ENCODE measurements around the gene NUP188.
"Not testable (repeated sequence)": the region's sequence is repeated elsewhere in the genome, so short reads cannot be mapped to it uniquely, and the experiment has no call there.

NUP188 gene

DNA sequence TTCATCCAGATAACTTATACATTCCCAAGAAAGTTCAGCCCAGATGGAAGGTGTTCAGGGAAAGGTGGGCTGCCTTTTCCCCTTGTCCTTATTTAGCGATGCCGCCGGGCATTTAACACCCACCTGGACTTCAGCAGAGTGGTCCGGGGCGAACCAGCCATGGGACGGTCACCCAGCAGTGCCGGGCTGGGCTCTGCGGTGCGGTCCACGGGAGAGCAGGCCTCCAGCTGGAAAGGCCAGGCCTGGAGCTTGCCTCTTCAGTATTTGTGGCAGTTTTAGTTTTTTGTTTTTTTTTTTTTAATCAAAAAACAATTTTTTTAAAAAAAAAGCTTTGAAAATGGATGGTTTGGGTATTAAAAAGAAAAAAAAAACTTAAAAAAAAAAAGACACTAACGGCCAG, 30.8 kb upstream of the NUP188 start:
- DNase-seq (ENCODE audit: low spot score), result no peak

DNA sequence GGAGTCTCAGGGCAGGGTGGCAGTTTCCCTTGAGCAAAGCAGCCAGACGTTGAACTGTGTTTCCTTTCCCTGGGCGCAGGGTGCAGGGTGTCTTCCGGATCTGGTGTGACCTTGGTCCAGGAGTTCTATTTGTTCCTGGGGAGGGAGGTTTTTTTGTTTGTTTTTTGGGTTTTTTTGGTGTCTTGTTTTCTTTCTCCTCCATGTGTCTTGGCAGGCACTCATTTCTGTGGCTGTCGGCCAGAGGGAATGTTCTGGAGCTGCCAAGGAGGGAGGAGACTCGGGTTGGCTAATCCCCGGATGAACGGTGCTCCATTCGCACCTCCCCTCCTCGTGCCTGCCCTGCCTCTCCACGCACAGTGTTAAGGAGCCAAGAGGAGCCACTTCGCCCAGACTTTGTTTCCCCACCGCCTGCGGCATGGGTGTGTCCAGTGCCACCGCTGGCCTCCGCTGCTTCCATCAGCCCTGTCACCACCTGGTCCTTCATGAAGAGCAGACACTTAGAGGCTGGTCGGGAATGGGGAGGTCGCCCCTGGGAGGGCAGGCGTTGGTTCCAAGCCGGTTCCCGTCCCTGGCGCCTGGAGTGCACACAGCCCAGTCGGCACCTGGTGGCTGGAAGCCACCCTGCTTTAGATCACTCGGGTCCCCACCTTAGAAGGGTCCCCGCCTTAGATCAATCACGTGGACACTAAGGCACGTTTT, 30.2 kb upstream of the NUP188 start:
- no peak for DNase-seq (ENCODE audit: low spot score)

DNA sequence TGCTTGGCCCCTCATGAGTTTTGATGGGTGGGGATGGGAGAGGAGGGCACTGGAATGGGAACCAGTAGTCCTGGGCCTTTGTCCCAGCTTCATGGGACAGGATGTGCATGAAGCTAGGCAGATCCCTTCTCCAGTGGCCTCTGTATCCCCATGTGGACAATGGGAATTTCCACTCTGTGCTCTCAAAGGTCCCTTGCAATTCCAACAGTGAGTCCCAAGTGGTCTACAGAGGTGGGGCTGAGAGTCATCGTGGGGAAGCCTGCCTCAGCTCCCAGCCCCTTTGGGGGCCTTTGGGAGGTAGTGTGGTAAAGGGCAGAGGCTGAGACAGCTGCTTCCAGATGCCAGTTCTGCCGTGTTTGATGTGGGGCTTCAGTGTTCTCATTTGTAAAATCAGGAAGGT, 28.6 kb upstream of the NUP188 start:
- no peak for DNase-seq (ENCODE audit: low spot score)

DNA sequence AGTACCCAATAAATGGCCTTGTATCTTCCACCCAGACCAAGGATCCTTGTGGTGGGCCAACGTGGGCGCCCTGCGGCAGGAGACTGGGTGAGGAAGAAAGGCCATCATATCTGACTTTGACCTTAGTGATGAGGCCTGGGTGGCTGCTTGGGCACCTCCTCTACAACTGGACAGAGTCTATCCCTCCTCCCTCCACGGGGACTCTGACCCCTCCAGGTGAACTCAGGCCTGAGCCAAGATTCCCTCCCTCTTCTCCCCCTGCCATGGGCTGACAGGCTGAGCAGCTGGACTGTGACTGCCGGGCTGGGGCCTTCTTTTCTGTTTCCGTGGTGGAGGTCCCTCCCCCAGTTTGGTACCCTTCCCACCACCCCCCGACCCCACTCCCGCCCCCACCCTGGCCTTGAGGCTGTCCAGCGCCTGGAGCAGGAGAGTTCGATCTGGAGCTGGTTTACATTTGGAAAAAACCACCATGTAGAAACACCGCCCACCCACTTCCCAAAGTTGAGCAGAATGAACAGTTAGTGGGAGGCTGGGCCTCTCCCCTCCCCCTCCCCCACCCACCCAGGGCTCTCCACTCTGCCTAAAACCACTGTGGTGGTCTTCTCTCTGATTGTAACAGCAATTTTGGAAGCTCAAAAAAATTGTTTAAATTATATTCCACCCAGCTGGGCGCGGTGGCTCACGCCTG, 28.0 kb upstream of the NUP188 start:
- no peak for DNase-seq (ENCODE audit: low spot score)

DNA sequence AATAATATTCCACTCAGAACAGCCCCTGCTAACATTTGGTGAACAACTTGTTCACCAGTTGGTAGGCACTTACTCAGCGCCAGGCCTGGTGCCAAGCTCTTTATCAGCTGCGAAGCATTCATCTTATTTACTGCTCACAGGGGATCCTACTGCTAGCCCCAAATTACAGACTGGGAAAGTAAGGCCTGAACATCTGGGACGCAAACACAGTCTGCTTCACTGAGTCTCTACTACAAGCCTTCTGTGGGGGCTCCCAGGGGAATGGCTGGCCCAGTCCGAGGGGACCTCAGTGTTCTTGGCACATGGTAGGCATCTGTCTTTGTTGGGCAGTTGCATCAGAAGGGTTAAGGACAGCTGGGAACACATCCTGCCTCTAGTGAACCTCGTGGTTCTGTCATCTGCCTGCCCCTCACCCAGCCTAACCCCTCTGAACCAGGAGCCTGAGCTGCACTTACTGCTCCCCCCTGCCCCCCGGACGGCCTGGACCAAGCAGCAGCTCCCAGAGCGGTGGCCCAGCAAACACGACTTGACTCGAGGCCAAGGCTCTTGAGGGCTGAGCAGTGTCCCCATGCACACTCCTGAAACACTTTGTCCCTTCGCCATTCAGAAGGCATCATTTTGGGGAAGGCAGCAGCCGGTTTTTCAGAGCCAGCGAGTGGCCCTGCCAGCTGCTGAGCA, 27.0 kb upstream of the NUP188 start, which contains the start of gene PHYHD1:
Gene PHYHD1, plus strand, starts transcription at position 602 of the 678 bp plus-strand sequence. CDS start 1,342 bp downstream, outside the sequence.
- no peak for DNase-seq (ENCODE audit: low spot score)

DNA sequence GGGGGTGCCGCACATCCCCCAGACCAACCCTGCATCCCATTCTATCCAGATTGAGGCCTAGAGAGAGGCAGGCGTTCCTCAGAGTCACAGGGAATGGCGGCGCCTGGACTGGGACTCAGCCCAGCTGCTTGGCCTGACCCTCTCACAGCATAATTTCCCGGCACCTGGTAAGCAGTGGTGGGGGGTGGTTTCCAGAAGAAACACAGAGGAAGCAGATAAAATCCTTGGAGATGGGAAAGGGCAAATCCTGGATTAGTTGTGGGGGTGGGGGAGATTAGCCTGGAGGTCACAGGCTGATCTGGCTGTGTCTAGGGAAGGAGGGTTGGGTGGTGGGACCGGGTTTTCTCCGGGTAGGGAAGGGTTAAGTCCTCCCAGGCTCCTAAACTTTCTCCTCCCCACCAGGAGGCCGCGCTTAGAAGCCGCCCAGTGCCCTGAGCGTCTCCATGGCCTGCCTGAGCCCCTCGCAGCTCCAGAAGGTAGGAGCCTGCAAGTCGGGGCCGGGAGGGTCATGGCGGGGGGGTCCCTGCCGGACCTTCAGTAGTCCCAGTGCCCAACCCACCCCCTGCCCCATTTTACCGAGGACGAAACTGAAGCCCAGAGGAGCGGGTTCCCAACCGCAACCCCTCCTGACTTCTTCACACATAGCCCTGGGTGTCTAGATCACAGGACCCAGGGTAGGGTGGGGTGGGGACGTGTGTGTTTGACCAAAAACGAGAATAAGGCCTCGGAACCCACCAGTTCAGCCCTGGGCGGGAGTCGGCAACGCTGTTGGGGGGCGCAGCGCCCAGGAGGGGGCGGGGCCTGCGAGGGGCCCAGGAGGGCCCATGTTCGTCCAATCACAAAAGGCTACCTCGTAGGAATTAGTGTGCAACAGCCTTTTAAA, 25.4 kb upstream of the NUP188 start:
- DNase-seq (ENCODE audit: low spot score), result peak; percentile 84

DNA sequence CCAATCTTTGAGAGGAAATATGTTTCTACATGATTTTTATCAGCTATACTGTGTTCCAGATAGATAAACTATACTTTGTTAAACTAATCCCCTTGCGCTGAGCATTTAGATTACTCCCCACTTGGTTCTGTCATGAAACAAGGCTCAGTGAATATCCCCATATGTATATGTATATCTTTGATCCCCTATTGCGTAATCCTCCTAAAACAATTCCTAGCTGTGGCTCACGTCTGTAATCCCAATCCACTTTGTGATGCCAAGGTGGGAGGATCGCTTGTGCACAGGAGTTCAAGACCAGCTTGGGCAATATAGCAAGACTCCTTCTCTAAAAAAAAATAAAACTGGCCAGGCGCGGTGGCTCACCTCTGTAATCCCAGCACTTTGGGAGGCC, 24.0 kb upstream of the NUP188 start:
- DNase-seq (ENCODE audit: low spot score), result no peak

DNA sequence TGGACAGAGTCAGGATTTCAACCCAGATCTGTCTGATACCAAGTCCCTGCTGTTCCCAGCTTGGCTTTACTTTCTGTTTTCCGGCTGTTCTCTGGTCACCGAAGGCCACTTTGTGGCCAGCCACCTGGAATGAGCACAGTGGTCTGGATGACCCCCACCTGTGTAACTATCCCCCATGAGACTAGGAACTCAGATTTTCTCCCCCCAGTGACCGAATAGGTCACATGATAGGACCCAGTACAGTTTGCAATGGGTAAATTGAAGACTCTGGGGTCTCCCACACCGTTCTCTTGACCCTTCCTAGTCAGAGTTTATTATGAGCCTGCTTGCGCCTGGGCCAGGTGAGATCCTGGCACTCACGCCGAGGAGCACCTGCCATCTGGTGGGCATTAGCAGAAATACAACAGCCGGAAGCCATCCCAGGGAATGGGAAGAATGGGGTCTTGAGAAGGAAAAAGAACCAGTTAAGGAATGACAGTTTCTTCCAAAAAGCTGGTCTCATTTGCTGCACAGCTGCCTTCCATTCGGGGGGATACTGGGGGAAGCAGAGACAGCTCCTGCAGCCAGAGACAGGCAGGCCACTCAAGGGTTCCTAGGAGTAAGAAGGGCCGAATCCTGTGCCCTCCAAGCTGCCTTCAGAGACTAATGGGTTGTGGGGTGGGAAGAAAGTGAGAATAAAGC, 19.6 kb upstream of the NUP188 start:
- DNase-seq (ENCODE audit: low spot score), result peak; percentile 87

DNA sequence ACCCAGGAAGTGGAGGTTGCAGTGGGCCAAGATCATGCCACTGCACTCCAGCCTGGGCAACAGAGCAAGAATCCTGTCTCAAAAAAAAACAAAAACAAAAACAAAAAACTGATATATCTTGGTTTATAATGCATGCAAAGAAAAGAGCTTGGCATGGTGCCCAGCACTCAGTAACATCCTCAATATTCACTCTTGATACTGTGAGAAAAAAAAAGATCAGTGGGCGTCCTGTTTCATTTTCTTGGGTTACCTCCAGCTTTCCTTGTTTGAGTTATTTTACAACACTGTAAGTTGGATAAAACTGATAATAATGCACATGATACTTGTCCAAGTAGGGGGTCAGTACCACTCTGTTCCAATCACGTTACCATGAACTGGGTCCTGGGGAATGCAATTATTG, 18.9 kb upstream of the NUP188 start:
- DNase-seq (ENCODE audit: low spot score), result no peak

DNA sequence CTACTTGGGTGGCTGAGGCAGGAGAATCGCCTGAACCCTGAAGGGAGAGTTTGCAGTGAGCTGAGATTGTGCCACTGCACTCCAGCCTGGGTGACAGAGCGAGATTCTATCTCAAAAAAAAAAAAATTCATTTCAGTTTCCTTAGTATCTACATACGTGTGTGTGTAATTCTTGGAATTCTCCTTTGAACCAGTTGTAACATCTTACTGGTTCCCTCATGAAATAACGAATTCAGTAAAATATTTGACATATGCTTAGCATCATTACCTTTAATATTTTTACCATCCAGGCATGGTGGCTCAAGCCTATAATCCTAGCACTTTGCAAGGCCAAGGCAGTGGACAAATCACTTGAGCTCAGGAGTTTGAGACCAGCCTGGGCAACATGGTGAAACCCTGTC, 17.9 kb upstream of the NUP188 start:
- no peak for DNase-seq (ENCODE audit: low spot score)

DNA sequence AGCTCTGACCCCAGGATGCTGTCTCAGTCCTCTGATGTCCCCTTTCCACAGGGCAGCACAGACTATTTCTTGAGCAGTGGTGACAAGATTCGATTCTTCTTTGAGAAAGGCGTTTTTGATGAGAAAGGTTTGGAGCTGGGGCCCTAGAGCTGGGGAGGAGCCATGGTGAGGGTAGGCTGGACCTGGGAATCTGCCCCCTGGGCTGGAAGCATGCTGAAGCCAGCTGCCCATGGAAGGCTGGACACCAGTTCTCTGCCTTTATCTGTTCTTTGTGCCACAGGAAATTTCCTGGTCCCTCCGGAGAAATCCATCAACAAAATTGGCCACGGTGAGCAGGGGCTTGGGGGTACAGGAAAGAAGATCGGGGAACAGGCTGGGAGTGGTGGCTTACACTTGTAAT, 13.8 kb upstream of the NUP188 start:
- DNase-seq (ENCODE audit: low spot score), result no peak

DNA sequence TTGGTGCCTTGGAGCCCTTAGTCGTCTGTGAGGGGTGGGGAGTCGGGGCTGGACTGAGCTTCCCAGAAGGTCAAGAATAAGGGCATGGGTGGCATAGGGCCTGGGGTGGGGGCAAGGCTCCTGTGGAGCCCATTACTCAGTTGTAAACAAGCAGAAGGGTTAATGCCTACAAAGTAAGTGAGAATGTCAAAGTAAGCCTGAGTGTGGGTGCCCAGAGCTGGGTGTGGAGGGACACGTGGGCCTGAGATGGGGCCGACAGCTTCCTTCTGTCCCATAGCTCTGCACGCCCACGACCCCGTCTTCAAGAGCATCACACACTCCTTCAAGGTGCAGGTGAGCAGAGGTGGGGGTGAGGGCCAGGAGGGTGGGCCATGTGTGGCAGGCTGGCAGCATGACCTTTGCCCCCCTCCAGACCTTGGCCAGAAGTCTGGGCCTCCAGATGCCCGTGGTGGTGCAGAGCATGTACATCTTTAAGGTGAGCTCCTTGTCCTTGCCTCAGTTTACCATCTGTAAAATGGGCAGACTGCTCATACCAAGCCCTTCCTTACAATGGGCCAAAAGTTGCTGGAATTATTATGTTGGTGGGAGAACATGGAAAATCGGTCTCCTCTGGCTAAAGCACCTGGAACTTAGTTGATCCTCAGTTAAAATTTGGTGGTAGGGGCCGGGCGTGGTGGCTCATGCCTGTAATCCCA, 11.2 kb upstream of the NUP188 start:
- no peak for DNase-seq (ENCODE audit: low spot score)

DNA sequence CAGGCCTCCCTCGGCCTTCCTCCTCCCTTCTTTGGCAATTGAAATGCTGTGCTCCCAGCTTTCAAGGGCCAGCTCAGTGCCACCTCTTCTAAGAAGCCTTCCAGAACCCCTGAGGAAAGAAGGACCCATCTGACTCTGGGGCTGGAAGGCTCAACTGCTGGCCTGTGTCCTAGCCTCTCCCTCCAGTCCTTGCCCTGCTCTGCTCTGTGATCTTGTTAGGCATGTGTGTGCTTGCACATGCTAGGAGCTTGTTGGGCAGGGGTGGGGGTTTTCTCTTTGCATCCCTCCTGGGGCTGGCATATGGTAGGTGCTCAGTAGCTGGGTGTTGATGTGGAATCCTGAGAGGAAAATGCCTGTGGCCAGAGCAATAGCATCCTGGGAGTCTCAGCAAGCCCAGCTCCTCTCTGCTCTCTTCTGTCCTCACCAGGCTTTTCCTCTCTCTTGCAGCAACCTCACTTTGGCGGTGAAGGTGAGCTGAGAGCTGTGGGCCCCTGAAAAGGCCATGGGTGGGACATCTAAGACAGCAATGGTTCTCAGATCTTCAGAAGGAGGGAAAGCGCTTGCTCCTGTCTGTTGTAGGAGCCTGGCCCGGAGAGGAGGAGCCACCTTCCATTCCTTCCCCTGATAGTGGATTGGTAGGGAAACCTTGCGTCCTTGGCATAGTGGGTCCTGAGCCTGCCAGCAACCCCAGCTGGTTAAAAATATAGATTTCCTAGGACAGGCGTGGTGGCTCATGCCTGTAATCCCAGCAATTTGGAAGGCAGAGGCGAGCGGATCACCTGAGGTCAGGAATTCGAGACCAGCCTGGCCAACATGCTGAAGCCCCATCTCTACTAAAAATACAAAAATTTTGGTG, 10.0 kb upstream of the NUP188 start:
- DNase-seq (ENCODE audit: low spot score), result no peak

DNA sequence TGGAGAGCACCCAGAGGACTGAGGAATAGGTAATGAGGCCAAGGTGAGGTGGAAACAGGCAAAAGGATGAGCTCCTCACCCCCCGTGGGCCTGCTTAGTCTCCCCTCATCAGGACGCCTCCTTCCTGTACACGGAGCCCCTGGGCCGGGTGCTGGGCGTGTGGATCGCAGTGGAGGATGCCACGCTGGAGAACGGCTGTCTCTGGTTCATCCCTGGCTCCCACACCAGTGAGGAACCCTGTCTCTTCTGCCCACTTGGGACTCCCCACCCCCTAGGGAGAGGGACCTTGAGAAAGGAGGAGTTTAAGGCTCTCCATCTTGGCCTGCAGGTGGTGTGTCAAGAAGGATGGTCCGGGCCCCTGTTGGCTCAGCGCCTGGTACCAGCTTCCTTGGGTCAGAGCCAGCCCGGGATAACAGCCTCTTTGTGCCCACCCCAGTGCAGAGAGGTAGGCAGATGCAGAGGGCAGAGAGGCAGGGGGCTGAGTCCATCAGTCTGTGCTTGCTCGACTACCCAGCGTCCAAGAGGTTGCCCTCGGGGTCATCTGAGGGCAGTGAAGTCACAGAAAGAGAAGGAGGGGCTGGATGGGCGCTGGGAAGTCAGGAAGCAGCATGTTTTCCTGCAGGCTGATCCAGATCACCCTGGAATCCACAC, 7.1 kb upstream of the NUP188 start:
- no peak for DNase-seq (ENCODE audit: low spot score)

DNA sequence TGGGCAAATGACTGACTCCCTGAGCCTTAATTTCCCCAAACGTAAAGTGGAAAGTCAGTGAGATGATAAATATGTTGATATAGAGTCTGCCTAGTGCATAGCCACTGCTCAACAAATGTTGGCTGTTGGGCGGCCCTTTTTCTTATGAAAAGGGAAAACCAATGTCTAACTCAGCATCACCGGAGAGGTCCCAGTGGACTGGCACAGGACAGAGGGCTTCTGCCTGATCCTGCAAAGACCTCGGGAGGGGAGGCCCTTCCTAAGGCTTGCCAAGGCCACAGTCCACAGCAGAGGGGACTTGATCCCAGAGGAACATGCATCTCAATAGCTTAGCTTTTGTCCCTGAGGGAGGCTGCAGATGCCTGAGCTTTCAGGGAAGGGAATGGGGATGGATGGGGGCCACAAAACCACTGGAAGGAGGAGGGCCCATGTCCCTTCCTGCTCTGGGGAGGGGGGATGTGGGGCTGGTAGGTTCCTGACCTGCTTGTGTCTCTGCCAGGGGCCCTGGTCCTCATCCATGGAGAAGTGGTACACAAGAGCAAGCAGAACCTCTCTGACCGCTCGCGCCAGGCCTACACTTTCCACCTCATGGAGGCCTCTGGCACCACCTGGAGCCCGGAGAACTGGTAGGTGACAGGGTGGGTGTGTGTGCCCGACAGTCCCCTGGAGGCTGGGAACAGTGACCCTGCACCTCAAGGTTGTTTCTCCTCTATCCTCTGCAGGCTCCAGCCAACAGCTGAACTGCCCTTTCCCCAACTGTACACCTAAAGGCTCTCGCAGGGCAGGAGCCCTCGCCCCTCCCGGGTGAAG, 6.3 kb upstream of the NUP188 start:
- no peak for DNase-seq (ENCODE audit: low spot score)

DNA sequence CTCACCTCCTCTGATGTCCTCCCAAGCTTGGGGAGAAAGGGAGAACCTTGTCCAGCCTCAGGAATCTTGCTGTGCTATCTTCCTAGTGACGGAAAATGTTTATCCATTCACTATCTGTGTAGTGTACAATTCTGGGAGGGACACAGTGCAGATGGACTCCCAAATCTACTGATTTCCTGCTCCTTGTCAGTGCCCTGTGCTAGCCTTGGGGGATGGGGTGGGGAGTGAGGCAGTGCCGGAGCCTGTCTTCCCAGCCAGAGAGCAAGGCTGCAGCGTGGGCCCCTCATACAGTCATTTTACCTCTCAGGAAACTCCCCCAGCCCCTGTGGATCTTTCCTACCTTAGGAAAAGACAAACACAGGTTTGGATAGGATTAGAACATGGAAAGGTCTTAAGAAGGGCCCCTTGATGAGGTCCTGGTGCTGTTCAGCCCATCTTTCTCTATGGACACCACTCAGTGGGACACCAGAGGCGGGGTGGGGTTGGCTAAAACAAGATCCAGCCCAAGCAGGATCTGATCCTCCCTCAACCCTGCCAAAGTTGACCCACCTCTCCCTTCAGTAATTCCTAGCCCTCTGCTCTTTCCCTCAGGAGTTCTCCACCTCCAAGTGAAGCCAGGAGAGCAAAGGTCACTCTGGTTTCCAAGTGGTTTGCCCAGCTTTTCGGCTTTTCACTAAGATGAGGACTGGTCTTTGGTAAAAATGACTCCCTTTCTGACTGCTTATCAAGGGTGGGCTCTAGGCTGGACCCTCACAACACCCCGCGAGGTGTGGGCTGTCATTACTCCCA, 3.5 kb upstream of the NUP188 start:
- DNase-seq (ENCODE audit: low spot score), result no peak

DNA sequence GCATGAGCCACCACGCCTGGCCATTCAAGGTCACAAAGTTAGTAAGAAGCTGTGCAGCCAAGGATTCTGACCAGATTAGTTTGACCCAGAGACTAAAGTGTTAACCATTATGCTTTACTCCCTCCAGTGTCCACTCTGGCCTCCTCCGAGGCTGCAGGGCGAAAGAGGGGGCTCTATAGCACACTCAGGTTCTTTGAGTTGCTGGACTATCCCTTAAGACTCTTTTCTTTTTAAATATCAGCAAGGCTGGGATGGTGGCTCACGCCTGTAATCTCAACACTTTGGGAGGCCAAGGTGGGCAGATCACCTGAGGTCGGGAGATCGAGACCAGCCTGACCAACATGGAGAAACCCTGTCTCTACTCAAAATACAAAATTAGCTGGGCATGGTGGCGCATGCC, 2.5 kb upstream of the NUP188 start:
- not testable (repeated sequence) for DNase-seq (ENCODE audit: low spot score)
